CD14-positive monocyte (primary cell): ENCODE data around the gene EPHX1. TPM values are rescaled to one million over a fixed set of nuclear protein-coding genes. Genes with fewer than 3 reads are reported as not detected.

Experiments used
- DNase-seq, 3 donors: peaks; one replicate each; pipeline ENCODE4 v3.0.0-alpha.2; 2011 to 2022
- H2AFZ ChIP-seq: 2 replicates; pipeline ENCODE4 v1.6.0; 2012; ENCODE audit warnings: mild to moderate bottlenecking, low read depth, low read length, inconsistent platforms; ENCODE audit not compliant: insufficient read depth, poor library complexity, severe bottlenecking
- H3K27ac ChIP-seq, 2 donors: 1 replicate in 1 of 2; 2 replicates in 1 of 2; pipeline ENCODE4 v1.5.1; 2012 to 2013; ENCODE audit warnings: low read length in 2 of 2, control low read depth in 1 of 2, inconsistent platforms in 1 of 2, low read depth in 1 of 2, mild to moderate bottlenecking in 1 of 2
- H3K27me3 ChIP-seq, 2 donors: one replicate each; pipeline versions ENCODE4 v1.6.0 to v1.6.1; 2011 to 2013; ENCODE audit warnings: low read length in 2 of 2; ENCODE audit not compliant: control insufficient read depth in 2 of 2, insufficient read depth in 2 of 2
- H3K36me3 ChIP-seq, 2 donors: replicated peaks in 1 of 2; 1 replicate in 1 of 2; 2 replicates in 1 of 2; pipeline versions ENCODE4 v1.5.1 to v1.6.1; 2012 to 2013; ENCODE audit warnings: low read length in 2 of 2, control low read depth in 1 of 2, inconsistent platforms in 1 of 2, mild to moderate bottlenecking in 1 of 2; ENCODE audit not compliant: insufficient read depth in 2 of 2, control insufficient read depth in 1 of 2
- H3K4me1 ChIP-seq, 2 donors: 1 replicate in 1 of 2; 2 replicates in 1 of 2; pipeline versions ENCODE4 v1.5.1 to v1.6.1; 2012 to 2013; ENCODE audit warnings: low read length in 2 of 2, control low read depth in 1 of 2, inconsistent platforms in 1 of 2, mild to moderate bottlenecking in 1 of 2, moderate library complexity in 1 of 2; ENCODE audit not compliant: insufficient read depth in 2 of 2, control insufficient read depth in 1 of 2
- H3K4me2 ChIP-seq: replicated peaks from 2 replicates; pipeline ENCODE3; 2012; ENCODE audit warnings: low read length, moderate library complexity, mild to moderate bottlenecking; ENCODE audit not compliant: poor library complexity, severe bottlenecking; ENCODE audit errors: extremely low read depth
- H3K4me3 ChIP-seq, 3 experiments: fragments of 200-600 bp in 1 of 3; sonication (generic) in 1 of 3; replicated peaks in 1 of 3; 1 replicate in 2 of 3; 2 replicates in 1 of 3; pipeline ENCODE4 v1.5.1; 2011 to 2013; ENCODE audit warnings: low read length in 3 of 3, mild to moderate bottlenecking in 3 of 3, control low read depth in 2 of 3, low read depth in 2 of 3, inconsistent platforms in 1 of 3, moderate library complexity in 1 of 3
- H3K79me2 ChIP-seq: 2 replicates; pipeline ENCODE4 v1.6.0; 2012; ENCODE audit warnings: mild to moderate bottlenecking, control low read depth, inconsistent platforms, low read length, moderate library complexity; ENCODE audit not compliant: insufficient read depth
- H3K9ac ChIP-seq: 2 replicates; pipeline ENCODE4 v1.6.0; 2017; ENCODE audit warnings: low read length, mild to moderate bottlenecking; ENCODE audit not compliant: insufficient read depth, poor library complexity, severe bottlenecking
- H3K9me3 ChIP-seq, 2 donors: replicated peaks in 1 of 2; 1 replicate in 1 of 2; 2 replicates in 1 of 2; pipeline versions ENCODE4 v1.5.1 to v1.6.1; 2012 to 2013; ENCODE audit warnings: low read length in 2 of 2, control low read depth in 1 of 2; ENCODE audit not compliant: control insufficient read depth in 1 of 2, insufficient read depth in 1 of 2
- H4K20me1 ChIP-seq: 2 replicates; pipeline ENCODE4 v1.6.0; 2012; ENCODE audit warnings: mild to moderate bottlenecking, low read length, control low read depth, moderate library complexity; ENCODE audit not compliant: insufficient read depth
- H3K27ac Mint-ChIP-seq, 7 donors: one replicate each; pipeline ENCODE4 v1.8.0; 2020; ENCODE audit warnings: mild to moderate bottlenecking in 7 of 7, mixed read lengths in 7 of 7, moderate library complexity in 6 of 7, inconsistent platforms in 2 of 7
- H3K27me3 Mint-ChIP-seq, 3 donors: one replicate each; pipeline ENCODE4 v1.8.0; 2021 to 2022; ENCODE audit warnings: low read depth in 3 of 3, mild to moderate bottlenecking in 3 of 3, mixed read lengths in 3 of 3, moderate library complexity in 3 of 3, inconsistent platforms in 1 of 3
- H3K36me3 Mint-ChIP-seq, 2 donors: one replicate each; pipeline ENCODE4 v1.8.0; 2020; ENCODE audit warnings: mixed read lengths in 2 of 2, inconsistent platforms in 1 of 2, mild to moderate bottlenecking in 1 of 2
- H3K4me1 Mint-ChIP-seq: one replicate; pipeline ENCODE4 v1.8.0; 2020; ENCODE audit warnings: mild to moderate bottlenecking, mixed read lengths
- H3K4me3 Mint-ChIP-seq, 2 donors: one replicate each; pipeline ENCODE4 v1.8.0; 2020; ENCODE audit warnings: mild to moderate bottlenecking in 2 of 2, mixed read lengths in 2 of 2, moderate library complexity in 1 of 2
- H3K9me3 Mint-ChIP-seq, 7 donors: one replicate each; pipeline ENCODE4 v1.8.0; 2020 to 2022; ENCODE audit warnings: mixed read lengths in 7 of 7, mild to moderate bottlenecking in 6 of 7, moderate library complexity in 6 of 7, inconsistent platforms in 2 of 7
- CTCF ChIP-seq: fragments of 200-600 bp; IDR thresholded peaks from one replicate; pipeline ENCODE4 v1.8.0; 2022; ENCODE audit warnings: antibody characterized with exemption, mild to moderate bottlenecking
- WGBS: methylation state at CpG from one replicate; pipeline ENCODE4 v1.1.5; 2013; ENCODE audit warnings: missing lambda C conversion rate; ENCODE audit not compliant: insufficient coverage; 5-methylcytosine and 5-hydroxymethylcytosine counted together
- intact Hi-C, 2 donors: fragments of 100-400 bp; cut with micrococcal nuclease; formaldehyde crosslinking; loops; one replicate each; pipeline versions ENCODE4 v1.15.0 to v1.15.1; 2023
- polyA plus RNA-seq, 3 donors: library from polyadenylated mRNA; depleted of rRNA in 1 of 3; unstranded in 2 of 3; stranded (reverse) in 1 of 3; fragments of 300-500 nt in 2 of 3; fragments of >200 nt in 1 of 3; fragmentation: Illumina TruSeq in 2 of 3; gene quantifications; 1 replicate in 2 of 3; 2 replicates in 1 of 3; pipeline ENCODE4 v1.2.3, GENCODE V29; 2012 to 2021

Gene EPHX1
- polyA plus RNA-seq, 3 donors, result 4.6 to 23.8 (median 7.4) TPM

- intact Hi-C loops, result no loop called here
- no peaks in the 10 kb centered on the region for H3K9me3 ChIP-seq
- H3K36me3 Mint-ChIP-seq, result peaks cover 72 to 95% of the 10 kb centered on the region in 2 donors
These were observed 63.4 kb downstream of the EPHX1 start for GRCh38 chr1:225873281-225873850.

GRCh38 chr1:225874431-225874830, 64.5 kb downstream of the EPHX1 start:
- Histone ChIP-seq H3K9ac (no peak overlapping the region), H2AFZ (no peak overlapping the region), H3K4me2 (no peak overlapping the region), H3K79me2 (peaks cover 14% of the 10 kb centered on the region), H3K4me3 (no peak overlapping the region), H3K27me3 (no peaks in the 10 kb centered on the region), H4K20me1 (peaks cover 25% of the 10 kb centered on the region), H3K36me3 (peaks cover 61 to 88% of the 10 kb centered on the region in 2 donors), H3K27ac (no peak overlapping the region), H3K9me3 (no peaks in the 10 kb centered on the region), H3K4me1 (peaks cover 4 to 7% of the 10 kb centered on the region in 2 donors)
- H3K27me3 Mint-ChIP-seq, result peaks cover 0 to 6% (median 0%) of the 10 kb centered on the region in 3 donors
- TF ChIP-seq CTCF, result no peak
- H3K36me3 Mint-ChIP-seq, result peaks cover 68 to 95% of the 10 kb centered on the region in 2 donors
- WGBS, result 100% methylated on average over 8 of the region's 11 CpGs
- intact Hi-C loops, result no loop called here
- no peaks in the 10 kb centered on the region for H3K9me3 Mint-ChIP-seq
- DNase-seq, result no peak
- no peak overlapping the region for H3K4me3 Mint-ChIP-seq
- peak overlapping the region in 1 of 7 donors; percentile 50 for H3K27ac Mint-ChIP-seq
- peaks cover 17% of the 10 kb centered on the region for H3K4me1 Mint-ChIP-seq

More at GRCh38 chr1:225873281-225873850, 63.4 kb downstream of the EPHX1 start:
- H4K20me1 ChIP-seq, result peaks cover 15% of the 10 kb centered on the region
- WGBS, result 83% methylated on average over 8 of the region's 10 CpGs
- H3K36me3 ChIP-seq, result peaks cover 70 to 98% of the 10 kb centered on the region in 2 donors
- H2AFZ ChIP-seq, result no peak overlapping the region
- H3K9me3 Mint-ChIP-seq, result no peaks in the 10 kb centered on the region
- TF ChIP-seq CTCF, result no peak
- no peaks in the 10 kb centered on the region for H3K27me3 ChIP-seq
- H3K27ac ChIP-seq, result no peak overlapping the region
- DNase-seq, result no peak
- H3K4me1 Mint-ChIP-seq, result peaks cover 6% of the 10 kb centered on the region
- no peak overlapping the region for H3K9ac ChIP-seq
- no peak overlapping the region for H3K4me3 Mint-ChIP-seq
- peaks cover 8% of the 10 kb centered on the region for H3K79me2 ChIP-seq
- H3K27me3 Mint-ChIP-seq, result peaks cover 0 to 5% (median 0%) of the 10 kb centered on the region in 3 donors
- peak overlapping the region in 2 of 7 donors; percentile 46 to 47 for H3K27ac Mint-ChIP-seq
- no peaks in the 10 kb centered on the region for H3K4me1 ChIP-seq
- H3K4me3 ChIP-seq, result no peak overlapping the region
- no peak overlapping the region for H3K4me2 ChIP-seq
